Stimulated activated CD4-positive, alpha-beta T cell treated with anti-CD3 and anti-CD28 coated beads, TNF-alpha, amount 100 ng/mL, for 48 hours (primary cell): ENCODE results near the gene TSC22D2.

ENCODE experiments used
- DNase-seq, 3 donors: peaks; one replicate each; pipeline ENCODE4 v3.0.0-alpha.2; 2020; ENCODE audit warnings: low read depth in 3 of 3

TSC22D2 gene

GRCh38 chr3:150385296-150386242, 22.5 kb upstream of the TSC22D2 start:
- no peak for DNase-seq

GRCh38 chr3:150388498-150389418, 19.3 kb upstream of the TSC22D2 start:
- no peak for DNase-seq

GRCh38 chr3:150390087-150390486, 18.0 kb upstream of the TSC22D2 start:
- DNase-seq = no peak

GRCh38 chr3:150391161-150391560, 16.9 kb upstream of the TSC22D2 start:
- DNase-seq = no peak

- no peak for DNase-seq
Measured at GRCh38 chr3:150393745-150394144, 14.4 kb upstream of the TSC22D2 start.

- DNase-seq = no peak
Measured at GRCh38 chr3:150394606-150395005, 13.5 kb upstream of the TSC22D2 start.

- no peak for DNase-seq
Measured at GRCh38 chr3:150396491-150396890, 11.6 kb upstream of the TSC22D2 start.

- no peak for DNase-seq
Measured at GRCh38 chr3:150396956-150397550, 11.0 kb upstream of the TSC22D2 start.

- no peak for DNase-seq
Measured at GRCh38 chr3:150399060-150399459, 9.0 kb upstream of the TSC22D2 start.

- no peak for DNase-seq
Measured at GRCh38 chr3:150401285-150401684, 6.8 kb upstream of the TSC22D2 start.

- DNase-seq = no peak
Measured at GRCh38 chr3:150402217-150402616, 5.9 kb upstream of the TSC22D2 start.

- no peak for DNase-seq
Measured at GRCh38 chr3:150404023-150404422, 4.1 kb upstream of the TSC22D2 start.

GRCh38 chr3:150407051-150407807, 869 bp upstream of the TSC22D2 start:
- DNase-seq = no peak

- no peak for DNase-seq
Measured at GRCh38 chr3:150407808-150408220, 284 bp upstream of the TSC22D2 start.

- DNase-seq = no peak
Measured at GRCh38 chr3:150409125-150409511, 1.0 kb downstream of the TSC22D2 start.

- peak; percentile 41 to 53 (median 48) for DNase-seq
Measured at GRCh38 chr3:150409512-150410310, 1.6 kb downstream of the TSC22D2 start.

- peak in 1 of 3 donors; percentile 11 for DNase-seq
Measured at GRCh38 chr3:150410311-150411105, 2.4 kb downstream of the TSC22D2 start.

GRCh38 chr3:150411106-150411460, 3.0 kb downstream of the TSC22D2 start:
- DNase-seq = no peak

- no peak for DNase-seq
Measured at GRCh38 chr3:150411546-150411945, 3.4 kb downstream of the TSC22D2 start.

- no peak for DNase-seq
Measured at GRCh38 chr3:150411976-150412375, 3.9 kb downstream of the TSC22D2 start.
